IMR-90 (cell line): Measurements from ENCODE around the gene CWF19L2. TPM values are rescaled to one million over a fixed set of nuclear protein-coding genes. Genes with fewer than 3 reads are reported as not detected.

ENCODE experiments used
- ATAC-seq: fragments of 200-7000 bp; cut with Tn5 transposase; 2 replicates; pipeline ENCODE4 v1.9.1; 2020; ENCODE audit warnings: low read depth, mild to moderate bottlenecking, moderate library complexity
- BruUV-seq: library from RNA; stranded (reverse); fragments of 400-500 nt; replicated peaks from 2 replicates; lab custom pipeline; 2021; lab: Mats Ljungman, UMichigan
- CTCF ChIA-PET: fragments of 300-600 bp; formaldehyde crosslinking; extraction: SDS; loops from one replicate; lab custom pipeline; 2021; ENCODE audit warnings: antibody characterized with exemption; lab: Yijun Ruan, JAX
- POLR2A ChIA-PET: fragments of 300-600 bp; sonication (Branson Sonifier 250); formaldehyde crosslinking; loops from one replicate; lab custom pipeline; 2022; ENCODE audit warnings: antibody characterized with exemption; ENCODE audit not compliant: unreplicated experiment; lab: Charles Lee
- DNase-seq: peaks from one replicate; pipeline ENCODE4 v3.0.0; 2013
- H2AFZ ChIP-seq: replicated peaks from 2 replicates; pipeline ENCODE3; 2013; ENCODE audit warnings: low read length, mild to moderate bottlenecking; ENCODE audit not compliant: poor library complexity
- H2AK5ac ChIP-seq: 2 replicates; pipeline ENCODE4 v1.6.1; 2013; ENCODE audit warnings: low read depth, low read length, inconsistent platforms
- H2AK9ac ChIP-seq: replicated peaks from 2 replicates; pipeline ENCODE3; 2013; ENCODE audit warnings: mild to moderate bottlenecking, low read depth, low read length, moderate library complexity; ENCODE audit not compliant: poor library complexity
- H2BK120ac ChIP-seq: 2 replicates; pipeline ENCODE4 v1.6.1; 2013; ENCODE audit warnings: low read depth, low read length, inconsistent platforms
- H2BK15ac ChIP-seq: 3 replicates; pipeline ENCODE4 v1.6.1; 2013; ENCODE audit warnings: low read depth, low read length, inconsistent platforms
- H2BK20ac ChIP-seq: 2 replicates; pipeline ENCODE4 v1.6.1; 2013; ENCODE audit warnings: low read depth, mild to moderate bottlenecking, inconsistent platforms, low read length, moderate library complexity
- H2BK5ac ChIP-seq: 2 replicates; pipeline ENCODE4 v1.6.1; 2013; ENCODE audit warnings: mild to moderate bottlenecking, low read depth, low read length, inconsistent platforms; ENCODE audit not compliant: poor library complexity, severe bottlenecking
- H3K14ac ChIP-seq: replicated peaks from 2 replicates; pipeline ENCODE4 v1.6.1; 2013; ENCODE audit warnings: low read depth, low read length, inconsistent platforms
- H3K18ac ChIP-seq: 2 replicates; pipeline ENCODE4 v1.6.1; 2013; ENCODE audit warnings: low read depth, low read length, control low read depth
- H3K23ac ChIP-seq: 2 replicates; pipeline ENCODE4 v1.6.1; 2013; ENCODE audit warnings: low read depth, low read length, inconsistent platforms
- H3K27ac ChIP-seq: 2 replicates; pipeline ENCODE4 v1.5.1; 2013; ENCODE audit warnings: mild to moderate bottlenecking, control low read depth, low read length; ENCODE audit not compliant: insufficient read depth
- H3K27me3 ChIP-seq: 2 replicates; pipeline ENCODE4 v1.6.1; 2013; ENCODE audit warnings: low read length; ENCODE audit not compliant: control insufficient read depth, insufficient read depth
- H3K36me3 ChIP-seq: 2 replicates; pipeline ENCODE4 v1.6.1; 2013; ENCODE audit warnings: low read length, mixed read lengths; ENCODE audit not compliant: control insufficient read depth, insufficient read depth
- H3K4ac ChIP-seq: 2 replicates; pipeline ENCODE4 v1.6.1; 2013; ENCODE audit warnings: low read depth, low read length, inconsistent platforms
- H3K4me1 ChIP-seq: 2 replicates; pipeline ENCODE4 v1.6.1; 2013; ENCODE audit warnings: low read length, mixed read lengths; ENCODE audit not compliant: control insufficient read depth, insufficient read depth
- H3K4me2 ChIP-seq: 2 replicates; pipeline ENCODE4 v1.6.1; 2013; ENCODE audit warnings: low read depth, mild to moderate bottlenecking, control low read depth, low read length, moderate library complexity
- H3K4me3 ChIP-seq: 2 replicates; pipeline ENCODE4 v1.5.1; 2013; ENCODE audit warnings: low read depth, mild to moderate bottlenecking, control low read depth, low read length, moderate library complexity; ENCODE audit not compliant: insufficient read depth
- H3K56ac ChIP-seq: 2 replicates; pipeline ENCODE4 v1.6.1; 2013; ENCODE audit warnings: low read length, inconsistent platforms; ENCODE audit not compliant: insufficient read depth; ENCODE audit errors: extremely low read depth
- H3K79me1 ChIP-seq, 2 experiments: 2 replicates each; pipeline ENCODE4 v1.6.1; 2013; ENCODE audit warnings: low read length in 2 of 2, inconsistent platforms in 1 of 2, low read depth in 1 of 2
- H3K9ac ChIP-seq: 2 replicates; pipeline ENCODE4 v1.6.1; 2013; ENCODE audit warnings: low read depth, low read length, control low read depth
- H3K9me1 ChIP-seq: 2 replicates; pipeline ENCODE4 v1.6.1; 2013; ENCODE audit warnings: low read length, inconsistent platforms; ENCODE audit not compliant: insufficient read depth
- H3K9me3 ChIP-seq: 2 replicates; pipeline ENCODE4 v1.6.1; 2013; ENCODE audit warnings: low read length; ENCODE audit not compliant: control insufficient read depth, insufficient read depth
- H4K20me1 ChIP-seq: 2 replicates; pipeline ENCODE4 v1.6.1; 2013; ENCODE audit warnings: low read length, inconsistent platforms; ENCODE audit not compliant: insufficient read depth
- H4K5ac ChIP-seq: 2 replicates; pipeline ENCODE4 v1.6.1; 2013; ENCODE audit warnings: mild to moderate bottlenecking, low read depth, low read length, control low read depth
- H4K8ac ChIP-seq, 2 experiments: 2 replicates each; pipeline ENCODE4 v1.6.1; 2013; ENCODE audit warnings: low read depth in 2 of 2, low read length in 2 of 2, control low read depth in 1 of 2, inconsistent platforms in 1 of 2
- H4K91ac ChIP-seq: 2 replicates; pipeline ENCODE4 v1.6.1; 2013; ENCODE audit warnings: low read depth, low read length, inconsistent platforms; ENCODE audit not compliant: insufficient read depth
- MAFK ChIP-seq: IDR thresholded peaks from 2 replicates; pipeline ENCODE4 v1.6.1; 2012; ENCODE audit warnings: low read depth, low read length, improper control_type of control experiment
- MXI1 ChIP-seq: IDR thresholded peaks from 2 replicates; pipeline ENCODE4 v1.6.1; 2012; ENCODE audit warnings: low read depth, mild to moderate bottlenecking, low read length, moderate library complexity, borderline replicate concordance
- WGBS, 2 experiments: methylation state at CpG; one replicate each; pipeline versions ENCODE4 v1.1.5 to v1.1.7; 2013; ENCODE audit warnings: missing lambda C conversion rate in 2 of 2; ENCODE audit not compliant: insufficient read length in 1 of 2; ENCODE audit errors: extremely low coverage in 2 of 2; 5-methylcytosine and 5-hydroxymethylcytosine counted together
- dilution Hi-C: fragments of 300-500 bp; cut with HindIII; formaldehyde crosslinking; loops from one replicate; pipeline ENCODE4 v1.14.3; 2018; ENCODE audit warnings: low sequenced_read_pairs; ENCODE audit not compliant: unreplicated experiment
- in situ Hi-C: fragments of 300-500 bp; cut with MboI; formaldehyde crosslinking; loops from 3 replicates; pipeline ENCODE4 v1.14.3; 2019; ENCODE audit warnings: low sequenced_read_pairs, inconsistent platforms, mixed read lengths
- intact Hi-C: fragments of 100-400 bp; cut with micrococcal nuclease; formaldehyde crosslinking; loops from 2 replicates; pipeline ENCODE4 v1.10.0; 2022
- polyA plus RNA-seq, 3 experiments: library from polyadenylated mRNA; depleted of rRNA; stranded (reverse); fragments of >200 nt; gene quantifications; 2 replicates each; pipeline ENCODE4 v1.2.3, GENCODE V29; 2012; ENCODE audit warnings: low replicate concordance in 1 of 3
- total RNA-seq: library from RNA; depleted of rRNA; stranded (reverse); fragments of >200 nt; gene quantifications from 2 replicates; pipeline ENCODE4 v1.2.3, GENCODE V29; 2012
- TF ChIP-seq, protein P1 (sequence below): conservative IDR thresholded peaks from 2 replicates; pipeline ENCODE4 v1.5.1; 2012; ENCODE audit warnings: mild to moderate bottlenecking, low read depth, low read length, improper control_type of control experiment

The CWF19L2 gene
- total and polyA plus RNA-seq, 2 of the 4 experiments (the other 2 are of a cell fraction) = 1.7 to 3.8 TPM

DNA sequence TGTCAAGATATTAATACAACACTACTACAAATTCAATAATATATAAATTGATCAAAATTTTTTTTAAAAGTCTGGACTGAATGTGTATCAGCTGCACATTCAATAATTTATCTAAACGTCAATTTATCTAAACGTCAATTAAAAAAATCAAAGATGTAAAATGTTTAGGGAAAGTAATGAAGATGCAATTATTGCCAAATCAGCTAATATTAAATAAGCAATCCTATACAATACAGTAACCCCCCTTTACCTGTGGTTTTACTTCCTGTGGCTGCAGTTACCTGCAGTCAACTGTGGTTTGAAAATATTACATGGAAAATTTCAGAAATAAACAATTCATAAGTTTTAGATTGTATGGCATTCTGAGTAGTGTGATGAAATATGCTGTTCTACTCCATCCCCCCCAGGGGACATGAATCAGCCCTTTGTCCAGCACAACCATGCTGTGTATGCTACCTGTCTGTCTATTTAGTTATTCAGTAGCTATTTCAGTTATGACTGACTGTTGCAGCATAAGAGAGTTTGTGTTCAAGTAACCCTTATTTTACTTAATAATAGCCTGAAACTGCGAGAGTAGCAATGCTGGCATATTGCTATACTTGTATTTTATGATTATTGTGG lies 72.2 kb downstream of the CWF19L2 start:
- CTCF ChIA-PET = interaction anchor here (0.5 to 0.8 kb wide), 2 partner anchors 15 to 24 kb away, joined by 3 read pairs; no protein-coding TSS in a partner anchor

More for the DNA sequence above, 72.2 kb downstream of the CWF19L2 start:
- no peaks in the 10 kb centered on the region; the same call in 1 of the 2 replicates for H3K36me3 ChIP-seq
- in situ Hi-C loops (no loop called here), dilution Hi-C loops (no loop called here), intact Hi-C loops (no loop called here)
- no peak overlapping the region for H3K9ac ChIP-seq
- no peak overlapping the region for H4K5ac ChIP-seq
- H2AFZ ChIP-seq = no peak overlapping the region
- H3K18ac ChIP-seq = no peak overlapping the region
- no peak overlapping the region for H2AK5ac ChIP-seq
- BruUV-seq = no TSS peak
- no peak overlapping the region for H4K8ac ChIP-seq
- no peak overlapping the region for H3K56ac ChIP-seq
- ATAC-seq (peak; percentile 40), DNase-seq (peak; percentile 29)
- no peak overlapping the region for H2BK5ac ChIP-seq
- H2BK15ac ChIP-seq = no peak overlapping the region
- no peak overlapping the region for H3K14ac ChIP-seq
- H4K91ac ChIP-seq = no peak overlapping the region
- no peaks in the 10 kb centered on the region for H3K79me1 ChIP-seq
- H3K4me3 ChIP-seq = no peak overlapping the region
- no peak overlapping the region for H2AK9ac ChIP-seq
- no peaks in the 10 kb centered on the region for H3K9me3 ChIP-seq
- no peaks in the 10 kb centered on the region for H4K20me1 ChIP-seq
- no peaks in the 10 kb centered on the region for H3K4me1 ChIP-seq
- no peak overlapping the region for H3K4ac ChIP-seq
- no peak overlapping the region for H3K4me2 ChIP-seq
- POLR2A ChIA-PET = interaction anchor here (0.5 kb wide), 1 partner anchor 256 kb away, joined by 4 read pairs; no protein-coding TSS in a partner anchor
- no peaks in the 10 kb centered on the region for H3K27me3 ChIP-seq
- WGBS, 2 experiments = no CpG with 5 or more reads among the region's 3 CpGs
- no peaks in the 10 kb centered on the region for H3K9me1 ChIP-seq
- H3K27ac ChIP-seq = no peak overlapping the region
- H3K23ac ChIP-seq = no peak overlapping the region
- H2BK120ac ChIP-seq = no peak overlapping the region
- no peak overlapping the region for H2BK20ac ChIP-seq
- TF ChIP-seq MAFK (peak; percentile 72), MXI1 (no peak)
- TF ChIP-seq, protein P1, sequence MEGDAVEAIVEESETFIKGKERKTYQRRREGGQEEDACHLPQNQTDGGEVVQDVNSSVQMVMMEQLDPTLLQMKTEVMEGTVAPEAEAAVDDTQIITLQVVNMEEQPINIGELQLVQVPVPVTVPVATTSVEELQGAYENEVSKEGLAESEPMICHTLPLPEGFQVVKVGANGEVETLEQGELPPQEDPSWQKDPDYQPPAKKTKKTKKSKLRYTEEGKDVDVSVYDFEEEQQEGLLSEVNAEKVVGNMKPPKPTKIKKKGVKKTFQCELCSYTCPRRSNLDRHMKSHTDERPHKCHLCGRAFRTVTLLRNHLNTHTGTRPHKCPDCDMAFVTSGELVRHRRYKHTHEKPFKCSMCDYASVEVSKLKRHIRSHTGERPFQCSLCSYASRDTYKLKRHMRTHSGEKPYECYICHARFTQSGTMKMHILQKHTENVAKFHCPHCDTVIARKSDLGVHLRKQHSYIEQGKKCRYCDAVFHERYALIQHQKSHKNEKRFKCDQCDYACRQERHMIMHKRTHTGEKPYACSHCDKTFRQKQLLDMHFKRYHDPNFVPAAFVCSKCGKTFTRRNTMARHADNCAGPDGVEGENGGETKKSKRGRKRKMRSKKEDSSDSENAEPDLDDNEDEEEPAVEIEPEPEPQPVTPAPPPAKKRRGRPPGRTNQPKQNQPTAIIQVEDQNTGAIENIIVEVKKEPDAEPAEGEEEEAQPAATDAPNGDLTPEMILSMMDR = no peak
